Measurements from ENCODE around the gene ARHGEF7. TPM values are rescaled to one million over a fixed set of nuclear protein-coding genes. Genes with fewer than 3 reads are reported as not detected.

Gene ARHGEF7
- total RNA-seq, 1 experiment from 2014 or later, result 46.2 TPM

- H3K79me2 ChIP-seq (ENCODE audit: insufficient read depth, low read length), result peaks cover 8% of the 10 kb centered on the region; the same call in 1 of the 2 replicates
- POLR2A ChIA-PET, result no interaction called here
- H3K4me3 ChIP-seq (replicated peaks in 1 of 2; ENCODE audit: low read depth in 1 of 2, low read length in 2 of 2), result no peak overlapping the region
- H3K36me3 ChIP-seq (ENCODE audit: control insufficient read depth in 1 of 2, insufficient read depth in 2 of 2, low read length in 2 of 2), result 0 out of 4 replicates have a peak, but pooled peaks cover 0 to 4% of the 10 kb centered on the region in 2 experiments
- no peak for DNase-seq (ENCODE audit: low read depth, low spot score)
- H3K4me1 ChIP-seq (ENCODE audit: control insufficient read depth in 1 of 2, insufficient read depth in 2 of 2, low read length in 2 of 2), result no peaks in the 10 kb centered on the region
- H3K9me3 ChIP-seq (ENCODE audit: control insufficient read depth in 1 of 2, insufficient read depth in 1 of 2, low read depth in 1 of 2, low read length in 2 of 2), result no peaks in the 10 kb centered on the region
- no peaks in the 10 kb centered on the region for H4K20me1 ChIP-seq (ENCODE audit: insufficient read depth)
- no peak overlapping the region for H3K27ac ChIP-seq (ENCODE audit: low read depth, low read length)
- no peak overlapping the region for H2AFZ ChIP-seq (ENCODE audit: low read depth, low read length, poor library complexity, severe bottlenecking)
- ATAC-seq, result no peak
- intact Hi-C loops (cut with micrococcal nuclease), result loop anchor here (10.0 kb wide), 1 partner anchor 56 kb away; no protein-coding TSS in a partner anchor
- no TSS peak for BruUV-seq (replicated peaks)
- H3K27me3 ChIP-seq (ENCODE audit: insufficient read depth, low read length), result no peaks in the 10 kb centered on the region
- H3K9me2 ChIP-seq (ENCODE audit: insufficient read depth), result no peaks in the 10 kb centered on the region
- RAD21 ChIA-PET (ENCODE audit: low non-redundant PET in 1 of 2, low total read pairs in 2 of 2, uncharacterized antibody in 2 of 2, unreplicated experiment in 2 of 2), result no interaction called here
- TF ChIP-seq ZBTB33 (IDR thresholded peaks at IDR 0.05; ENCODE audit: extremely low read depth, insufficient replicate concordance, low read length), result no peak
- TF ChIP-seq SIN3A (IDR thresholded peaks at IDR 0.05; ENCODE audit: low read depth), result no peak
- no peak for TF ChIP-seq CBX3 (IDR thresholded peaks at IDR 0.05; ENCODE audit: low read depth)
- no peak for TF ChIP-seq POLR2A (IDR thresholded peaks at IDR 0.05; ENCODE audit: borderline replicate concordance, extremely low read depth, insufficient read depth, insufficient read length)
- TF ChIP-seq ATF3 (IDR thresholded peaks at IDR 0.05), result no peak
- TF ChIP-seq YY1 (IDR thresholded peaks at IDR 0.05; ENCODE audit: extremely low read depth, insufficient replicate concordance, low read depth, low read length), result no peak
- no peak for TF ChIP-seq CTCF (IDR thresholded peaks at IDR 0.05 in 2 of 3, conservative IDR thresholded peaks at IDR 0.05 in 1 of 3; ENCODE audit: borderline replicate concordance in 1 of 3, insufficient read depth in 1 of 3, low read depth in 2 of 3, low read length in 2 of 3)
- H3K4me2 ChIP-seq (ENCODE audit: low read length), result no peak overlapping the region
- H3K9ac ChIP-seq (ENCODE audit: low read length), result no peak overlapping the region
- CTCF ChIA-PET, result no interaction called here
Observed at GRCh38 chr13:111259058-111259457, 143.9 kb downstream of the ARHGEF7 start.
